GM06990 (cell line): ENCODE measurements around the gene C12orf60.

Experiments
- DNase-seq: peaks from one replicate; pipeline ENCODE4 v3.0.0-alpha.2; 2011; ENCODE audit not compliant: insufficient read length; ENCODE audit errors: extremely low read depth
- H3K27me3 ChIP-seq: replicated peaks from 2 replicates; pipeline ENCODE4 v1.6.0; 2011; ENCODE audit warnings: low read length; ENCODE audit not compliant: control insufficient read depth, insufficient read depth
- H3K36me3 ChIP-seq: 2 replicates; pipeline ENCODE4 v1.5.1; 2011; ENCODE audit warnings: low read length; ENCODE audit not compliant: control insufficient read depth, insufficient read depth
- H3K4me3 ChIP-seq: replicated peaks from 2 replicates; pipeline ENCODE4 v1.5.1; 2011; ENCODE audit warnings: low read depth, mild to moderate bottlenecking, control low read depth, low read length
- TF ChIP-seq, protein P1 (sequence below): IDR thresholded peaks from 2 replicates; pipeline ENCODE4 v1.5.1; 2011; ENCODE audit warnings: low read length, control low read depth, mild to moderate bottlenecking, inconsistent platforms; ENCODE audit not compliant: insufficient read depth, poor library complexity, severe bottlenecking

C12orf60 gene

DNA sequence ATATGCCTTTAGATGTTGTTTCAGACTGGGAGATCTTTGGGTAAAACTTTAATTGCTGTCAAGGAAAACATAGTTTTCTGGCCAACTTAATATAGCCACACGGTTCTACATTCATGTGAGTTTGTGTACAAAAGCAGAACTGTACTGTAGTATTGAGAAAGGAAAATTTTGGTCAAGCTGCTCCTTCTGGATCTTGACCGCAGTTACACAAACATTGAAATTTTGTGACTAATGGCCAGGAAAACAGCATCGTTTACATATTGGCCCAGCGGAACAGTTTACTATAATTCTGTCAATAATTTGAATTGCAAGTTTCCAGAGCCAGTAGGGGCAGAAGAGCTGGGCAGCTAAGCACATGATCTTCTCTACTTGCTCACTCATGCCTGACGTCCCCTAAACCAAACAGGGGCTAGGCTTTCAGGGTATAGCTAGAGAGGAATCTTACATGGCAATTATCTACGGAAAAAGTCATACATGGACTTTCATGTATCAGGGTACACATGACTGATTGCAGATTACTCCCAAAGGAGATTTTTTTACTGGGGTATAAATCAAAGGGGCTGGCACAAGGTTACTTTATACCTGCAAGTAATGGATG lies 51.2 kb downstream of the C12orf60 start:
- Histone ChIP-seq H3K36me3 (no peaks in the 10 kb centered on the region), H3K4me3 (no peak overlapping the region), H3K27me3 (no peaks in the 10 kb centered on the region)
- no peak for DNase-seq
- TF ChIP-seq, protein P1, sequence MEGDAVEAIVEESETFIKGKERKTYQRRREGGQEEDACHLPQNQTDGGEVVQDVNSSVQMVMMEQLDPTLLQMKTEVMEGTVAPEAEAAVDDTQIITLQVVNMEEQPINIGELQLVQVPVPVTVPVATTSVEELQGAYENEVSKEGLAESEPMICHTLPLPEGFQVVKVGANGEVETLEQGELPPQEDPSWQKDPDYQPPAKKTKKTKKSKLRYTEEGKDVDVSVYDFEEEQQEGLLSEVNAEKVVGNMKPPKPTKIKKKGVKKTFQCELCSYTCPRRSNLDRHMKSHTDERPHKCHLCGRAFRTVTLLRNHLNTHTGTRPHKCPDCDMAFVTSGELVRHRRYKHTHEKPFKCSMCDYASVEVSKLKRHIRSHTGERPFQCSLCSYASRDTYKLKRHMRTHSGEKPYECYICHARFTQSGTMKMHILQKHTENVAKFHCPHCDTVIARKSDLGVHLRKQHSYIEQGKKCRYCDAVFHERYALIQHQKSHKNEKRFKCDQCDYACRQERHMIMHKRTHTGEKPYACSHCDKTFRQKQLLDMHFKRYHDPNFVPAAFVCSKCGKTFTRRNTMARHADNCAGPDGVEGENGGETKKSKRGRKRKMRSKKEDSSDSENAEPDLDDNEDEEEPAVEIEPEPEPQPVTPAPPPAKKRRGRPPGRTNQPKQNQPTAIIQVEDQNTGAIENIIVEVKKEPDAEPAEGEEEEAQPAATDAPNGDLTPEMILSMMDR, result no peak

DNA sequence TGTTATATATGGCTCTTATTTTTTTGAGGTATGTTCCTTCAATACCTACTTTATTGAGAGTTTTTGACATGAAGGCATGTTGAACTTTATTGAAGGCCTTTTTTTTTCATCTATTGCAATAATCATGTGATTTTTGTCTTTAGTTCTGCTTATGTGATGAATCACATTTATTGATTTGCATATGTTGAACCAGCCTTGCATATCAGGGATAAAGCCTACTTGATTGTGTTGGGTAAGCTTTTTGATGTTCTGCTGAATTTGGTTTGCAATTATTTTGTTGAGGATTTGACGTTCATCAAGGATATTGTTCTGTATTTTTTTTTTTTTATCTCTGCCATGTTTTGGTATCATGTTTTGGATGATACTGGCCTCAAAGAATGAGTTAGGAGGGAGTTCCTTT lies 55.0 kb downstream of the C12orf60 start:
- DNase-seq, result no peak
- H3K36me3 ChIP-seq, result no peaks in the 10 kb centered on the region
- H3K27me3 ChIP-seq, result no peaks in the 10 kb centered on the region
- TF ChIP-seq, protein P1, result no peak
- H3K4me3 ChIP-seq, result no peak overlapping the region

DNA sequence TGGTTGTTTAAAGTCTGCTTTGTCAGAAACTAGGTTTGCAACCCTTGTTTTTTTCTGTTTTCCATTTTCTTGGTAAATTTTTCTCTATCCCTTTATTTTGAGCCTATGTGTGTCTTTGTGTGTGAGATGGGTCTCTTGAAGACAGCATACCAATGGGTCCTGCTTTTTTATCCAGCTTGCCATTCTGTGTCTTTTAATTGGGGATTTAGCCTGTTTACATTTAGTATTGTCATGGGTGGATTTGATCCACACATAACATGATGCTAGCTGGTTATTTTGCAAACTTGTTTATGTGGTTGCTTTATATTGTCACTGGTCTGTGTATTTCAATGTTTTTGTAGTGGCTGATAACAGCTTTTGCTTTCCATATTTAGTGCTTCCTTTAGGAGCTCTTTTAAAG lies 57.0 kb downstream of the C12orf60 start:
- H3K4me3 ChIP-seq, result no peak overlapping the region
- no peaks in the 10 kb centered on the region for H3K36me3 ChIP-seq
- TF ChIP-seq, protein P1, result no peak
- no peaks in the 10 kb centered on the region for H3K27me3 ChIP-seq
- DNase-seq, result no peak

DNA sequence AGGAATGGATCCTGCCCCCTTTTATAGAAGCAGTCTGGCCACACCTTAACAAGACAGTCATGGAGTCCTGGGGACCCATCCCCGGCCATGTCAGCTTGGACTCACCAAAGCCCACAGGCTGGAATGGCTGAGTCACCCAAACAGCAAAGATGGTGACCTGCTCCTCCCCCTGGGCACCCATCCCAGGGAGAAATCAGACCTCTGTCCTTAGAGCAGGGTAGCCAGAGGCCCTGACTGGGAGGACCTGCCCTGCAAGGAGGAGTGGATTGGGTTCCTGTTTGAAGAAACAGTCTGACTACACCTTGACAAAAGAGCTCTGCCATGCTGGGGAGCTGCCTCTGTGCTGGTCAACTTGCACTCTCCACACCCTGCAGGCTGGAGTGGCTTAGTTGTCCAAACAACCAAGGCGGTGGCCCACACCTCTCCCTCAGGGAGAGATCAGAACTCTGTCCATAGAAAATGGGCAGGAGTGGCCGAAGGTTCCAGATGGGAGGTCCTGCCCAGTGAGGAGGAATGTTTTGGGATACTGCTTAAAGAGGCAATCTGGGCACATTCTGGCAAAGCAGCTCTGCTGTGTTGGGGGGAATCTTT lies 65.5 kb downstream of the C12orf60 start:
- DNase-seq, result no peak
- no peak overlapping the region for H3K4me3 ChIP-seq
- H3K36me3 ChIP-seq, result no peaks in the 10 kb centered on the region
- TF ChIP-seq, protein P1, result no peak
- no peaks in the 10 kb centered on the region for H3K27me3 ChIP-seq

DNA sequence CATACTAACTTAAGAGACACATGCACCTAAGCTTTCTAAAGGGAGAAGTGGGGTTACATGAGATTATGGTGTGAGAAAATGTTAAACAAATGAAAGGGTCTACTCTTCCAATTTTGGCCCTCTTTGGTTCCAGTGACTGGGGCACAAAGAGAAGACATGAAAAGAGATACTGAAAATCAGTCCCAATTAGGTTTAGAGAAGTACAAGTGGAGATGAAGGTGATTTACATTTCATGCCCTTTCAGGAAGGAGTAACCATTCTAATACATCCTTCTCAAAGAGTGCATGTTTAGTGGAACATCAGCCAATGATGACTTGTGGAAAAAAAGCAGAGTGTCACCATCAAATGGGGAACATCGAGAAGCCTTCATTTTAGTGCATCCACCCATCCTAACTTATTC lies 67.8 kb downstream of the C12orf60 start:
- no peak overlapping the region for H3K4me3 ChIP-seq

More for the DNA sequence above, 67.8 kb downstream of the C12orf60 start:
- H3K27me3 ChIP-seq, result no peaks in the 10 kb centered on the region
- TF ChIP-seq, protein P1, result no peak
- DNase-seq, result no peak
- H3K36me3 ChIP-seq, result no peaks in the 10 kb centered on the region
